OCI-LY1 (cell line): ENCODE data around the gene PUM2.

Experiments
- CTCF ChIP-seq: fragments of 200-600 bp; sonication (generic), shearing (Covaris generic); IDR thresholded peaks from 2 replicates; pipeline ENCODE4 v1.5.1; 2017; ENCODE audit warnings: mild to moderate bottlenecking, antibody characterized with exemption, low read length, moderate library complexity, mixed read lengths
- EZH2 ChIP-seq: fragments of 200-600 bp; sonication (generic), shearing (Covaris generic); IDR thresholded peaks from 2 replicates; pipeline ENCODE4 v1.8.0; 2017; ENCODE audit warnings: borderline replicate concordance, mixed run types, mild to moderate bottlenecking, antibody characterized with exemption, low read length, moderate library complexity, mixed read lengths

GRCh38 chr2:20203072-20203471, 147.6 kb downstream of the PUM2 start:
- TF ChIP-seq CTCF (no peak), EZH2 (no peak)
